Activated T-cell treated with anti-CD3 and anti-CD28 coated beads for 1 hour (primary cell): ENCODE data around the gene TNFRSF1B.

Experiments used
- DNase-seq: peaks from one replicate; pipeline ENCODE4 v3.0.0-alpha.2; 2020; ENCODE audit warnings: low read depth

The TNFRSF1B gene

GRCh38 chr1:12158357-12159092 is 8.3 kb upstream of the TNFRSF1B start:
- no peak for DNase-seq

GRCh38 chr1:12159816-12160215 is 7.0 kb upstream of the TNFRSF1B start:
- no peak for DNase-seq

- DNase-seq = no peak
Measured at GRCh38 chr1:12161324-12161661, 5.5 kb upstream of the TNFRSF1B start.

- peak; percentile 58 for DNase-seq
Measured at GRCh38 chr1:12161662-12162458, 4.9 kb upstream of the TNFRSF1B start.

GRCh38 chr1:12162459-12163137 is 4.2 kb upstream of the TNFRSF1B start:
- no peak for DNase-seq

DNA sequence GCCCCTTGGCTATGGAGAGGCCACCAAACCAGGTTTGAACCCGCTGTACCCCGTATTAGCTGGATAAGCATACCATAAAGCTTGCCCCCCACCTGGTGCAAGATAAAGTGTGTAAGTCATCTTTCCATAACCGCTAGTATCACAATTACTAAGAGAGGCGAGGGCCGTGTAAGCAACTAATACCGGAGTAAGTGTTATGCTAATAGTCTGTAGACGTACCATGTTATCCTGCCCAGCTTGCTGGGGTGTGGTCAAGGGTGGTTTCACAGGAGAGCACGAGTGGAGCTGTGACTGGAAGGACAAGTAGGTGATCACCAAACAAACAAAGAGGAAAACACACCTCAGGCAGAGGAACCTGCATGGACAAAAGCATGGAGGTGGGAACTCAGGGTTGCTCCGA is 3.6 kb upstream of the TNFRSF1B start:
- DNase-seq = no peak

DNA sequence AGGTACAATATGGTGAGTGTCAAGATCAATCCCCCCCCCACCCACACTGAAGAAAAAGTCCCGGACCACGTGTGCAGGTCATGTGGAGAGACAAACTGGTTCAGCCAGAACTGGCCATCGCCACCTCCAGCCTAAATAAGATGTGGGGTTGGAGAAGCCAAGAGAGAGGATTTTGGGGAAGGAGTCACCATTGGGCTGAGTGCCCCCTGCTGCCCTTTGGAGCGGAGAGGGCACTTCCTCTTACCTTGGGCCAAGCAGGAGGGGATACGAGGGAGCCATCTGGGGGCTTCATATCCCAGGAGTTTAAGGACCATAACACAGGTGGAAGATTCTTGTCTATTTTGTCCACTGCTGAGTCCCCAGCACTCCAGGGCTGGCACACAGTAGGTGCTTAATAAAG is 2.6 kb upstream of the TNFRSF1B start:
- no peak for DNase-seq

GRCh38 chr1:12165342-12165741 is 1.4 kb upstream of the TNFRSF1B start:
- DNase-seq = no peak

DNA sequence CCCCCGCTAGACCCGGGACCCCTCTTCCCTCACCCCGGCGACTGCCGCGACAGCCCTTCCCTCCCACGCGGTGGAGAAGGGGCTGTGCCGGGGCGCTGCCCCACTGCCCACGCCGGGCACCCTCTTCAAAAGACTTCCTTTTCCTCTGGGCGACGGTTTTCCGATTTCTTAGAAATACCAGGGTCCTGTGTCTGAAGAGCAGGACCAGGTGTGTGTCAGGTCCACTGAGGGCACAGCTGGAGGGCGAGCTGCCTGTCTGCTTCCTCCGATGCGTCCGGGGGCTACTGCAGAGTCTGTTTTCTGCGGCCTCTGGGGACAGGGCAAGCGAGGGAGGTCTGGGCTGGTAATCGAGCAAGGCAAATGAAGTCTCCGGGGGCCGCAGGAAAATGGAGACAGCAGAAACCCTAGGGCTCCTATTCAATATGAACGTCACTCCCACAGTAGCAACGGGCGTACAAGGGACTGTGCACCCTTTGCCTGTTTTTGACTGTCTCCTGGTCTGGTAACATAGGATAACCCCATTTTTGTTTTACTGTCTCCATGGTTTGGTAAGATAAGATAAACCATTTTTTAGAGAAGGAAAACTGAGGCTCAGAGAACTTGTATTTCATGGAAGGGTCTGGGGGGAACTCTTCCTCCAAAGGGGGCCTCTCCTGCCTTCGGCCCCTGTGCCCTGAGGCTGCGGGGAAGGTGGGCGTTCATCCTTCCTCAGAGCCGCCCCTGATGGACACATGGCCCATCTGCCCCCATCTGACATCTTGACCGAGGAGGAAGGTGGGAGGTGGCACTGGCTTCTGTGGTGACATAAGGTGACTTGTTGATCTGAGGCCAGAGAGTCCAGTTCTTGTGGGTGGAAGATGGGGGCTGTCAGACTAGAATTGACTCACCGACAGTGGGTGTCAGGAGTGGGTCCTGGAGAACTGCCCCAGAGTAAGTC is 970 bp downstream of the TNFRSF1B start:
- DNase-seq = no peak

DNA sequence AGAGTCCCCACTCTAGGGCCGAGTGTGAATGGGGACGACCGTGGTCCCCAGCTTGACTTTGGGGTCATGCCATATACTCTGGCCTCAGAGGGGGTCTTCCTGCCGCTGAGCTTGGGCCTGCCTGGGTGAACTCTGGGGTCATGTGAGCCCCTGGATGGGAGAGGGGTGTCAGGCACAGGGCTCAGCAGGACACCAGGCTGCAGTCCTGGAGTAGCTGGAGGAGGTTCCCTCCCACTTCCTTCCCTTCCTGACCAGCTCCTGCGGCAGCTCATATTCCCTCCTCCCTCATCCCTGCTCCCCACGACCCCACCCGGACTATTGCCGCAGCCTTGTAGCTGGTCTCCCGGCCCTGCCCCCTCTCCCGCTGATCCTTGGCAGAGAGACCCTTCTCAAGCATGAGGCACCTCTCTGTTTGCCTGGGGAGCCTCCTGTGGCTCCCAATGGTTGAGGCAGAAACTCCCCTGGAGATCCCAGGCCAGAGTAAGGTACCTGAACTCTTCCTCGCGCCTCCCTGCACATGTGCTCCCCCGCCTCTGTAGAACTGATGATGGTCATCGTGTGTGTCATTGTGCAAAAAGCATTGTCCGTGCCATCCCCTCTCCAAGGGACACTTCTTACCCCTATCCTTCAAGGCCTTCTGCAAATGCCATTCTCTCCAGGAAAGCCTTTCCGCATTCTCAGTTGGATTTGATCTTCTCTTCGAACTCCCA is 1.8 kb downstream of the TNFRSF1B start:
- DNase-seq = no peak

DNA sequence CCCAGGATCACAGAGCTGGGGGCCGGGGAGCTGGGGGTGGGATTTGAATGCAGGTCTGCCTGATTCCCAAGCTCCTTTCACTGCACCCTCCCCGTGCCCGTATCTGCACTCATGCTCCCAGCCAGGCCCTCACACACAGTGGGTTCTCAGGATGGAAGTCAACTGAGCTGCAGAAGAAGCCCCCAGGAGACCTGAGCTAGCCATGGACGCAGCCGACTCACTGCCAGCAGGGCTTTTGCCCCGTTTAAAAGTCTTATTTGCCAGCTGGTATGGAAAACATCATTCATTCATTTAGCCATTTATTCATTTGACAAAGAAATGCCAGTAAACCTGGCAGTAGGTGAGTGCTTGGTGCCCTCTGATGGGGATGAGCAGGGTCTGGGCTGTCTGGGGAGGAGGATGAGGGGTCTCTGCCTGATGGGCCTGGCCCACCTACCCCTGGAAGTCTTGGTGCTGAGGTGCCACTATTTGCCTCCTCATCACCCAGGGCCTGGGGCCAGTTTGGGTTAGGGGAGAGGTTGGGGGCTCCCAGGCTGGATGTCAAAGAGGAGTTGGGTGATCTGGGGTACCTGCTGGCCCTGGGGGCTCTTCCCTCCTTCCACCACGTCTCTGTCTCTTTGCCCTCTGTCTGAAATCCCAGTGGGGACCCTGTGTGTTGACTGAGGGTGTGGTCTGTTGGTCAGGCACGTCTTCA is 2.8 kb downstream of the TNFRSF1B start:
- no peak for DNase-seq

DNA sequence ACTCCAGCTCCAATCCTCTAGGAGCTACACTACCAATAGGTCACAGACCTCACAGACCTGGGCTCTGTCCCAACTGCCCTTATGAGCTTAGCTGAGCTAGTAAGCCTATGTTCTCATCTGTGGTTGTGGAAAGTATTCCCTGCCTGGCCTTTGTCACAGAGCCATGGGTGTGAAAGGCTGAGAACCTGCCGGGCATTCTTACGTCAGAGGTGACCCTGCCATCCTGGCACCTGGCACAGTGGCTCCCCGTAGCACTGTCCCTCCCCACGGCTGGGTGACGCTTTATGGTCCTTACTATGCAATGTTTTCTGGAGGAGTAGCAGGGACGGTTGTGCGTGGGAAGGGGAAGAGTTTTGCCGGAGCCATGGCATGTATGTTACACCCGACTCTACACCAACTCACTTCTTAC is 3.5 kb downstream of the TNFRSF1B start:
- DNase-seq = no peak

- DNase-seq = no peak
Measured at GRCh38 chr1:12171206-12172041, 4.6 kb downstream of the TNFRSF1B start.

DNA sequence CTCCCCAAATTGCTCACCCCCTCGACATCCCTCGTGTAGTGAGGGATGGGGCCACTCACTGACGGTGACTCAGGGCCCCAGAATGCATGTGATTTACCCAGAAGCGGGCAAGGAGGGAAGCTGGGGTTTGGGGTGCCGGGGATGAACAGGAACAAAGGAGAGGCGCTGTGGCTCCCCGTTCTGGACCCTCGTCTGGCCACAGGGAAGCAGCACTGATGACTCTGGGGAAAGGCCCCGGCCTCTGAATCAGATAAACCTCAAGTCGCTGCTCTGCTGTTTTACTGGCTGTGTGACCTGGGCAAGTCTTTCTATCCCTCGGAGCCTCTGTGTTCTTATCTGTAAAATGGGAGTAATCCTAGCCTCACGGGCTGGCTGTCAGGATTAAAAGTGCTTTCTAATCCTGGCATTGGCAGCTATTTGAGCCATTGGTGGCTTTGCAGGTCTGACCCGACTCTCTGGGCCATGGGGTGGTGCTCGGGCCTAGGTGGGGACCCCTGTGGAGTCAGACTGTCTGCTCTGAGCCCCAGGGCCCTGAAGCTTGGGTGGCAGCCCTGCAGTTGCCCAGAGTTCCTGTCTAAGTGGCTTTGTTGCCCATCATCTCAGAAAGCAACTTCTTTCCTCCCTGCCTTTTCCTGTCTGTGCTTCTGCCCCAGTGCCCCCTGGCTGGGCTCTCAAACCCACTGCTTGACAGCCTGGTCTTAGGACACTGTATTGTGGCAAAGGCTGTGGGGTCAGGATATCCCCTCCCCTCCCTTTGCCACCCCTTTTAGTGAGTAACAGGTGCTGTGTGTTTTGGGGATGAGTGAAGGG is 5.5 kb downstream of the TNFRSF1B start:
- DNase-seq = no peak

GRCh38 chr1:12173041-12173509 is 6.3 kb downstream of the TNFRSF1B start:
- DNase-seq = no peak

- DNase-seq = peak; percentile 83
Measured at GRCh38 chr1:12173631-12174121, 6.9 kb downstream of the TNFRSF1B start.

DNA sequence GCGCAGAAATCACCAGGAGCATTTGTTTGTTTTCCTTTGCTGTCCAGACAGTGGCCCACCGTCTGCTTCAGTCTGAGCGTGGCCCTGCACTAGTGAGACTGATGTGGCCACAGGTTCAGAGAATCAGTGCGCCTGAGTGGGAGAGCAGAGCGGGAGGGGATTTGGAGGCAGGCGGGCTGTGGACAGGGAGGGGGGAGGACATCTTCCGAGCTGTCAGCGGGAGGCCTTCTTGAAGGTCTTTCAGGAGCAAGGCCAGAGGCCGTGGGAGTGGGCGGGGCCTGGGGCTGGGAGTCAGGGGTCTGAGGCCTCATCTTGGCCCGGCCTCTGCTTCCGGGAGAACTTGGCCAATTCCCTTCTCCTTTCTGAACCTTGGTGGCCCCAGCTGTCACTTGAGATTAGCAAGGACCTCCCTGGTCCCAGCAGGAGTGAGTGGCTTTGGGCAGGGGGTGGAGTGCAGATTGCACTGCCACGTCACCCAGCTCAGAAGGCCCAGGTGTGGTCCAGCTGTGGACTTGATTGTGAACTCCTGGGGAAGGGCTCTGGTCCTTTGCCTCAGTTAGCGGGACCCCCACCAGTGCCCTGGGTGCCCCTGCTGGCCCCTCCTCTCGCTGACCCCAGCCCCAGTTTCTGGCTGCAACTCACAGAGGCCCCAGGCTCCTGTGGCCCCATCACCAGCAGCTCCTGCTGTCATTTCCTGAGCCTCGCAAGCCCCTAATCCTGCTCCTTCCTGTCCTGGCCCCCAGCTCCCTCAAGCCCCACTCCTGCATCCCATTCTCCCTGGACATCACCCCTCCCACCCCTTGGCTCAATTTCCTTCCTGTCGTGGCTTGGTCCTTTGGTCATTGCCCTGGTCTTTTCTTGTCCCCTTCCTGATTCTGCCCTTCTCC is 8.4 kb downstream of the TNFRSF1B start:
- no peak for DNase-seq
